ENCODE results near the gene RHOT2.

DNA sequence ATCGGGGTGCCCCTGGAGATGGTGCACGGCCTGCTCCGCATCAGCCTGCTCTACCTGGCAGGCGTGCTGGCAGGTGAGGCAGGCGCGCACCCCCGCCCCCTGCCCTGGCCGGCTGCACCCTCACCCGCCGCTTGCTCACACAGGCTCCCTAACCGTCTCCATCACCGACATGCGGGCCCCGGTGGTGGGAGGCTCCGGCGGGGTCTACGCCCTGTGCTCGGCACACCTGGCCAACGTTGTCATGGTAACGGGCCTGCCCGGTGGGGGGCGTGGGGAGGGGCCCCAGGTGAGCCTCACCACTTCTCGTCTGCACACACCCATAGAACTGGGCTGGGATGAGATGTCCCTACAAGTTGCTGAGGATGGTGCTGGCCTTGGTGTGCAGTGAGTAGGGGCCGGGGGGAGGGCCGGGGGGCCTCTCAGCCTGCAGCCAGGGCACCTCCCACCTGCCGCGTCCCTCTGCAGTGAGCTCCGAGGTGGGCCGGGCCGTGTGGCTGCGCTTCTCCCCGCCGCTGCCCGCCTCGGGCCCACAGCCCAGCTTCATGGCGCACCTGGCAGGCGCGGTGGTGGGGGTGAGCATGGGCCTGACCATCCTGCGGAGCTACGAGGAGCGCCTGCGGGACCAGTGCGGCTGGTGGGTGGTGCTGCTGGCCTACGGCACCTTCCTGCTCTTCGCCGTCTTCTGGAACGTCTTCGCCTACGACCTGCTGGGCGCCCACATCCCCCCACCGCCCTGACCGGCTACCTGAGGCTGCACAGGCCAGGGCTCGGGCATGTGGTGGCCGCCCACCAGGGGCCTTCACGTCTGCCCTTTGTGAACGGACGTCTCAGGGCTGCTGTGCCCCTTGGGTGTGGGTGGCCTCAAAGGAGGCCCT is 9.6 kb downstream of the RHOT2 start:
- TF ChIP-seq CTCF (conservative IDR thresholded peaks at IDR 0.05; ENCODE audit: low read depth in 2 of 2): no peak
- no peak for TF ChIP-seq REST (IDR thresholded peaks at IDR 0.05; ENCODE audit: unreplicated experiment)
- no peak for TF ChIP-seq EZH2 (IDR thresholded peaks at IDR 0.05; ENCODE audit: low read depth, unreplicated experiment)
- TF ChIP-seq POLR2AphosphoS5 (IDR thresholded peaks at IDR 0.05; ENCODE audit: low read depth): no peak; the same call in 1 of the 2 replicates
- no peak for TF ChIP-seq ZNF114 (CRISPR knock-in tag; IDR thresholded peaks at IDR 0.05)
- no peak for TF ChIP-seq ZNF331 (CRISPR knock-in tag; IDR thresholded peaks at IDR 0.05; ENCODE audit: low read depth)
- no peak for TF ChIP-seq CREB1 (CRISPR knock-in tag; IDR thresholded peaks at IDR 0.05; ENCODE audit: low read depth)
- no peak for TF ChIP-seq EZH2phosphoT487 (IDR thresholded peaks at IDR 0.05; ENCODE audit: unreplicated experiment)
